Fibroblast of mammary gland (primary cell): ENCODE data around the gene PYY.
"Not testable (repeated sequence)": the region's sequence is repeated elsewhere in the genome, so short reads cannot be mapped to it uniquely, and the experiment has no call there.

ENCODE experiments used
- DNase-seq: peaks from one replicate; pipeline ENCODE4 v3.0.0-alpha.2; 2010; ENCODE audit warnings: low read depth
- H3K4me3 ChIP-seq: 2 replicates; pipeline ENCODE4 v1.5.1; 2011; ENCODE audit warnings: low read depth, mild to moderate bottlenecking, low read length, moderate library complexity; ENCODE audit not compliant: control insufficient read depth
- CTCF ChIP-seq: conservative IDR thresholded peaks from 2 replicates; pipeline ENCODE4 v1.5.1; 2011; ENCODE audit warnings: low read depth, low read length, inconsistent platforms; ENCODE audit not compliant: control insufficient read depth, insufficient read depth

Gene PYY

GRCh38 chr17:43946781-43947180 is 7.0 kb downstream of the PYY start:
- DNase-seq, result no peak
- H3K4me3 ChIP-seq, result no peak overlapping the region
- no peak for TF ChIP-seq CTCF

DNA sequence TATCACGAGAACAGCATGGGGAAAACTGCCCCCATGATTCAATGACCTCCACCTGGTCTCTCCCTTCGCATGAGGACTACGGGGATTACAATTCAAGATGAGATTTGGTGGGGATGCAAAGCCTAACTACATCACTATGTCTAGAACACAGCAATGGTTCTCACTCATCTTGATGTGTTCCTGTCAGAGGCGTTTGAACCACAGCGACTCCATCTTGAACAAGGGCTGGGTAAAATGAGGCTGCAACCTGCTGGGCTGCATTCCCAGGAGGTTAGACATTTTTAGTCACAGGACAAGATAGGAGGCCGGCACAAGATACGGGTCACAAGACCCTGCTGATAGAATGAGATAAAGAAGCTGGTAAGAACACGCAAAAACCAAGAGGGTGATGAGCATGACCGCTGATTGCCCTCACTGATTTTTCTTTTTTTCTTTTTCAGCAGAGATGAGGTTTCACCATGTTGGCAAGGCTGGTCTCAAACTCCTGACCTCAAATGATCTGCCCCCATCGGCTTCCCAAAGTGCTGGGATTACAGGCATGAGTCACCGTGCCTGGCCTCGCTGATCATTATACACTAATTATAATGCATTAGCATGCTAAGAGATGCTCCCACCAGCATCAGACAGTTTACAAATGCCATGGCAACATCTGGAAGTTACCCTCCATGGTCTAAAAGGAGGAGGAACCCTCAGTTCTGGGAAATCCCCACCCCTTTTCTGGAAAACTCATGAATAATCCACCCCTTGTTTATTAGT is 8.5 kb downstream of the PYY start:
- no peak for TF ChIP-seq CTCF
- DNase-seq, result peak; percentile 71
- H3K4me3 ChIP-seq, result no peak overlapping the region

GRCh38 chr17:43942051-43942685 is 11.6 kb downstream of the PYY start, which contains the start of gene PPY:
Gene PPY (minus strand): TSS chr17:43942476. CDS start chr17:43941654, 822 bp downstream.
- TF ChIP-seq CTCF, result no peak
- no peak within 1 kb of the TSS for H3K4me3 ChIP-seq
- no peak for DNase-seq

- no peak for DNase-seq
- peak; percentile 54 for TF ChIP-seq CTCF
- H3K4me3 ChIP-seq, result no peak overlapping the region
Observed at GRCh38 chr17:43940630-43941029, 13.1 kb downstream of the PYY start.

DNA sequence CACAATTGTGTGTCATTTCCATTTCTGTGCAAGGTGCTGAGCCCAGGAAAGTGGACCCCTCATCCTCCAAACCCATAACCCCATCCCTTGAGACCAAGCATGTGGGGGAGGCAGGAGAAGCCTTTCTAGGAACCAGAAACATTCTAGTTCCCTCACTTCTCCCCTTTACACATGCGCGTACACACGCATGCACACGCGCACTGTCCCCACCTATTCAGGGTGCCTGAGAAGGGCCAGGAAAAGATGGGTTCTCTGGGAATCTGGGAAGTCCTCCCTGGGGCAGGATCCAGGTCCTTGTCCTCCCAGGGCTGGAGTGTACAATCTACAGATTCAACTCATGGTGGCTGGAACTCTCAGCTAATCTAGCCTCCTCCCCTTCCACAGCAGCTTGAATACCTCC is 13.9 kb downstream of the PYY start:
- H3K4me3 ChIP-seq, result no peak overlapping the region
- TF ChIP-seq CTCF, result no peak
- DNase-seq, result no peak

DNA sequence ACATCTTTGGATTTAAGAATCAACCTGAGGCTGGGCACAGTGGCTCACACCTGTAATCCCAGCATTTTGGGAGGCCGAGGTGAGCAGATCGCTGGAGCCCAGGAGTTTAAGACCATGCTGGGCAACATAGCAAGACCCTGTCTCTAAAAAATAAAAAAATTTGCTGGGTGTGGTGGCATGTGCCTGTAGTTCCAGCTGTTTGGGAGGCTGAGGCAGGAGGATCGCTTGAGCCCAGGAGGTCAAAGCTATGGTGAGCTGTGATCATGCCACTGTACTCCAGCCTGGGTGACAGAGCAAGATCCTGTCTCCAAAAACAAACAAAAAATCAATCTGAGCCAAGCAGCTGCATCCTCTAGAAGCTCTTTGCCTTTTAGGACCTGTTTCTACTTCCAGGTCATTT is 14.3 kb downstream of the PYY start:
- not testable (repeated sequence) for DNase-seq, H3K4me3 ChIP-seq

GRCh38 chr17:43938838-43939182 is 14.9 kb downstream of the PYY start:
- TF ChIP-seq CTCF, result no peak
- no peak overlapping the region for H3K4me3 ChIP-seq
- DNase-seq, result no peak
